Activated naive CD8-positive, alpha-beta T cell treated with anti-CD3 and anti-CD28 coated beads for 36 hours (primary cell): Measurements from ENCODE around the gene MNAT1. TPM values are rescaled to one million over a fixed set of nuclear protein-coding genes. Genes with fewer than 3 reads are reported as not detected.

Experiments
- DNase-seq: peaks from one replicate; pipeline ENCODE4 v3.0.0; 2021
- H3K27ac Mint-ChIP-seq: one replicate; pipeline ENCODE4 v1.8.0; 2022; ENCODE audit warnings: mild to moderate bottlenecking, moderate library complexity, mixed read lengths
- H3K27me3 Mint-ChIP-seq: one replicate; pipeline ENCODE4 v1.8.0; 2022; ENCODE audit warnings: mild to moderate bottlenecking, mixed read lengths
- H3K36me3 Mint-ChIP-seq: one replicate; pipeline ENCODE4 v1.8.0; 2021; ENCODE audit warnings: mild to moderate bottlenecking, mixed read lengths
- H3K4me1 Mint-ChIP-seq: one replicate; pipeline ENCODE4 v1.8.0; 2021; ENCODE audit warnings: mixed read lengths
- H3K4me3 Mint-ChIP-seq: one replicate; pipeline ENCODE4 v1.8.0; 2022; ENCODE audit warnings: mild to moderate bottlenecking, moderate library complexity, mixed read lengths
- H3K9me3 Mint-ChIP-seq: one replicate; pipeline ENCODE4 v1.8.0; 2022; ENCODE audit warnings: mixed read lengths
- total RNA-seq, 2 experiments: library from RNA; stranded (reverse); gene quantifications; one replicate each; pipeline ENCODE4 v1.2.3, GENCODE V29; 2021

MNAT1 gene
- total RNA-seq = 10 to 100 TPM; 39.7 to 42.7 TPM

GRCh38 chr14:60734465-60735242 lies at the start of gene MNAT1:
TSS of gene MNAT1 (plus strand) at chr14:60734761. CDS start at chr14:60734863, 102 bp downstream.
- Mint-ChIP-seq H3K36me3 (peaks cover 3% of the 10 kb centered on the region), H3K27ac (peak within 1 kb of the TSS; percentile 96), H3K4me1 (peaks cover 16% of the 10 kb centered on the region), H3K4me3 (peak within 1 kb of the TSS; percentile 99), H3K27me3 (peaks cover 21% of the 10 kb centered on the region), H3K9me3 (peaks cover 2% of the 10 kb centered on the region)
- DNase-seq = peak; percentile 83

DNA sequence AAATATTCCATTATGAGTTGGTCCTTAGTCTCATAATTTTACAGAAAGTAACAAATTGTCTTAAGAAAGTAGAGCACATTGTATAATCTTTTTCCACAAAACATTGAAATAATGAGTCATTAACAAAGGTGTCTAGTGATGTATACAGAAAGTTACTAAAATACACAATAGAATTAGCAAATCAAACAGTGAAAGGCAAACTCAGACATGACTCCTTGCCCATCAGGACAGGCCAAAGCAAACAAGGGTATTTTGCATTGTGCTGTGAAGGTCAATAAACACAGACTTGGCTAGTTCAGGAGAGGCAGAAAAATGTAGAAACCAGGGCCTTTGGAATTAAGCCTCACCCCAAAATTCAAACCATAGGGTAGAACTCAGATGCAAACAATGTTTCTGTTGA lies 47.7 kb upstream of the MNAT1 start:
- Mint-ChIP-seq H3K27me3 (peaks cover 15% of the 10 kb centered on the region), H3K4me3 (no peak overlapping the region), H3K36me3 (no peaks in the 10 kb centered on the region), H3K27ac (no peak overlapping the region), H3K4me1 (peaks cover 2% of the 10 kb centered on the region), H3K9me3 (no peaks in the 10 kb centered on the region)
- DNase-seq = no peak

GRCh38 chr14:60691383-60692113 lies 43.0 kb upstream of the MNAT1 start:
- Mint-ChIP-seq H3K27me3 (peaks cover 14% of the 10 kb centered on the region), H3K27ac (no peak overlapping the region), H3K9me3 (no peaks in the 10 kb centered on the region), H3K4me1 (no peaks in the 10 kb centered on the region), H3K4me3 (no peak overlapping the region), H3K36me3 (no peaks in the 10 kb centered on the region)
- no peak for DNase-seq

DNA sequence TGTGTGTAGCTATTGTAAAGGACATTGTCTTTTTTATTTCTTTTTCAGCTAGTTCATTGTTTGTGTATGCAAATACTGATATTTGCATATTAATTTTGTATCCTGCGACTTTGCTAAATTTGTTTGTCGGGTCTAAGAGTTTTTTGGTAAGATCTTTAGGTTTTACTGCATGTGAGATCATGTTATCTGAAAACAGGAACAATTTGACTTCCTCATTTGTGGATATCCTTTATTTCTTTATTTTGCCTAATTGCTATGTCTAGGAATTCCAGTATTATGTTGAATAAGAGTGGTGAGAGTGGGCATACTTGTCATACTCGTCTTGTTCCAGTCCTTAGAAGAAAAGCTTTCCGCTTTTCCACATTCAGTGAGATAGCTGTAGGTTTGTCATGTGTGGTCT lies 39.2 kb upstream of the MNAT1 start:
- Mint-ChIP-seq H3K36me3 (no peaks in the 10 kb centered on the region), H3K27me3 (peaks cover 23% of the 10 kb centered on the region), H3K4me3 (no peak overlapping the region), H3K4me1 (no peaks in the 10 kb centered on the region), H3K9me3 (peaks cover 3% of the 10 kb centered on the region), H3K27ac (no peak overlapping the region)
- DNase-seq = no peak

DNA sequence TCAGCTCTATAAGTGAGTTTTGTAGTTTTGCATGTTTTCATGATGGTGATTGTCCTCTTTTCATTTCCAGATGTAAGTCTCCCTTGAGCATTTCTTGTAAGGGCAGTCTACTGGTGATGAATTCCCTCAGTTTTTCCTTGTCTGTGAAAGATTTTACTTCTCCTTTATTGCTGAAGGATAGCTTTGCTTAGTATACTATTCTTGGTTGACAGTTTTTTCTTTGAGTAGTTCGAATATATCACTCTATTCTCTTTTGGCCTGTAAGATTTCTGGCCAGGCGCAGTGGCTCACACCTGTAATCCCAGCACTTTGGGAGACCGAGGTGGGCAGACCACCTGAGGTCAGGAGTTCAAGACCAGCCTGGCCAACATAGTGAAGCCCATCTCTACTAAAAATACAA lies 34.0 kb upstream of the MNAT1 start:
- H3K27me3 Mint-ChIP-seq = peaks cover 23% of the 10 kb centered on the region
- H3K27ac Mint-ChIP-seq = no peak overlapping the region
- no peaks in the 10 kb centered on the region for H3K4me1 Mint-ChIP-seq
- no peaks in the 10 kb centered on the region for H3K36me3 Mint-ChIP-seq
- no peak overlapping the region for H3K4me3 Mint-ChIP-seq
- peaks cover 13% of the 10 kb centered on the region for H3K9me3 Mint-ChIP-seq
- DNase-seq = no peak

DNA sequence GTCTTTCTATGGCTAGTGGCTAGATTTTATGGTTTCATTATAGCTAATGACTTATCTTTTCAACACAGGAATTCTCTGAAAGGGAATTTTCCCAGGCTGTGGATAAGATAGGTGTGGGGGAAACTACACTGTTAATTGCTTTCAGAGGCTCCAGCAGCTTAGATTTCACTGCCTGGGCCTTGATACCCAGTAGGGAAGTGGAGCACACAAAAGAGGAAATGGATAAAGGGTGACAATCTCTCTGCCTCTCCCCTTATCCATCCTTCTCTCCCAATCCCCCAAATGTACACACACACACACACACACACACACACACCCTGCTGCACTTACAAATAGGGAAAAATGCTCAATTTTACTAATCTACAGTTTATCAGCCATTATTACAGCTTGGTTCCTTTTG lies 29.5 kb upstream of the MNAT1 start:
- Mint-ChIP-seq H3K4me3 (no peak overlapping the region), H3K4me1 (no peaks in the 10 kb centered on the region), H3K27ac (no peak overlapping the region), H3K9me3 (peaks cover 10% of the 10 kb centered on the region), H3K36me3 (no peaks in the 10 kb centered on the region), H3K27me3 (peaks cover 25% of the 10 kb centered on the region)
- no peak for DNase-seq

DNA sequence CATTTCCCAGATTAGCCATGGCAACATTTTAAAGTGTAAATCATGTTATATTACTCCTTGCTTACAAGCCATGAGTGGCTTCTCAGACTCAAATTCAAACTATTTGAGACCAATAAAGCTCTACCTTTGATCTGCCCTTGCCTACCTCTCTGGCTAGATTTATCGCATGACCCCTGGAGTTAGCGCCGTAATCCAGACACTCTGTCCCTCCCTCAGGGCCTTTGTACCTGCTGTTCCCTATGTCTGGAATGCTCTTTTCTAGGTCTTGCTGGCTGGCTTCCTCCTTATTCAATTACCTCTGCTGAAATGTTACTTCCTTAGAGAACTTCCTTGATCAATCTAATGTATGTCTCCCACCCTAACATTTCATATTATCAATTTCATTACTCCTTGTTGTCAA lies 26.7 kb upstream of the MNAT1 start:
- peaks cover 38% of the 10 kb centered on the region for H3K27me3 Mint-ChIP-seq
- no peaks in the 10 kb centered on the region for H3K9me3 Mint-ChIP-seq

GRCh38 chr14:60710494-60710893 lies 24.1 kb upstream of the MNAT1 start:
- Mint-ChIP-seq H3K27me3 (peaks cover 38% of the 10 kb centered on the region), H3K36me3 (no peaks in the 10 kb centered on the region), H3K27ac (no peak overlapping the region), H3K4me3 (no peak overlapping the region), H3K4me1 (no peaks in the 10 kb centered on the region), H3K9me3 (no peaks in the 10 kb centered on the region)
- no peak for DNase-seq

More for the DNA sequence above, 26.7 kb upstream of the MNAT1 start:
- no peak overlapping the region for H3K27ac Mint-ChIP-seq
- H3K4me3 Mint-ChIP-seq = no peak overlapping the region
- H3K36me3 Mint-ChIP-seq = no peaks in the 10 kb centered on the region
- no peaks in the 10 kb centered on the region for H3K4me1 Mint-ChIP-seq
- DNase-seq = no peak

- Mint-ChIP-seq H3K4me3 (no peak overlapping the region), H3K27ac (no peak overlapping the region), H3K27me3 (peaks cover 42% of the 10 kb centered on the region), H3K4me1 (no peaks in the 10 kb centered on the region), H3K9me3 (no peaks in the 10 kb centered on the region), H3K36me3 (no peaks in the 10 kb centered on the region)
- DNase-seq = no peak
Measured at GRCh38 chr14:60713513-60713912, 21.0 kb upstream of the MNAT1 start.

DNA sequence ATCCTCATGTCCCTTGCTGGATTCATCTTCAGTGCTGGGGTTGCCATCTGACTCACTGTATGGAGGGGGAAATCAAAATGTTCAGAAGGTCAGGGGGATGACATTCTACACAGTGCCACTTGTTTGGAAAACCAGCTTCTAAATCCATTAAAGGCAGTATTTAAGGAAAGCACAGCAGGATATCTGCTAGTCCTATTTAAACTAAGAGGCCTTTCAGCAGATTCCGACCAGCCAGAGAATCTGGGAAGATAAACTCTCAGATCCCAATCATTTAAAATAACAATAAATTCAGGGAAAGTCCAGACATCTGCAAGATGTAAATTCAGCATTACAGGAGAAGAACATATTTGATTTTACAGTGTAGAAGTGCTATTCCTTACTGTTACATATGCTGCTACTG lies 14.2 kb upstream of the MNAT1 start:
- H3K36me3 Mint-ChIP-seq = no peaks in the 10 kb centered on the region

GRCh38 chr14:60720962-60721325 lies 13.6 kb upstream of the MNAT1 start:
- no peak for DNase-seq
- H3K27ac Mint-ChIP-seq = no peak overlapping the region
- H3K4me3 Mint-ChIP-seq = peak overlapping the region; percentile 73
- no peaks in the 10 kb centered on the region for H3K36me3 Mint-ChIP-seq
- no peaks in the 10 kb centered on the region for H3K9me3 Mint-ChIP-seq
- H3K27me3 Mint-ChIP-seq = peaks cover 63% of the 10 kb centered on the region
- peaks cover 15% of the 10 kb centered on the region for H3K4me1 Mint-ChIP-seq

More for the DNA sequence above, 14.2 kb upstream of the MNAT1 start:
- Mint-ChIP-seq H3K9me3 (no peaks in the 10 kb centered on the region), H3K27me3 (peaks cover 64% of the 10 kb centered on the region), H3K27ac (no peak overlapping the region), H3K4me3 (no peak overlapping the region), H3K4me1 (peaks cover 15% of the 10 kb centered on the region)
- no peak for DNase-seq

DNA sequence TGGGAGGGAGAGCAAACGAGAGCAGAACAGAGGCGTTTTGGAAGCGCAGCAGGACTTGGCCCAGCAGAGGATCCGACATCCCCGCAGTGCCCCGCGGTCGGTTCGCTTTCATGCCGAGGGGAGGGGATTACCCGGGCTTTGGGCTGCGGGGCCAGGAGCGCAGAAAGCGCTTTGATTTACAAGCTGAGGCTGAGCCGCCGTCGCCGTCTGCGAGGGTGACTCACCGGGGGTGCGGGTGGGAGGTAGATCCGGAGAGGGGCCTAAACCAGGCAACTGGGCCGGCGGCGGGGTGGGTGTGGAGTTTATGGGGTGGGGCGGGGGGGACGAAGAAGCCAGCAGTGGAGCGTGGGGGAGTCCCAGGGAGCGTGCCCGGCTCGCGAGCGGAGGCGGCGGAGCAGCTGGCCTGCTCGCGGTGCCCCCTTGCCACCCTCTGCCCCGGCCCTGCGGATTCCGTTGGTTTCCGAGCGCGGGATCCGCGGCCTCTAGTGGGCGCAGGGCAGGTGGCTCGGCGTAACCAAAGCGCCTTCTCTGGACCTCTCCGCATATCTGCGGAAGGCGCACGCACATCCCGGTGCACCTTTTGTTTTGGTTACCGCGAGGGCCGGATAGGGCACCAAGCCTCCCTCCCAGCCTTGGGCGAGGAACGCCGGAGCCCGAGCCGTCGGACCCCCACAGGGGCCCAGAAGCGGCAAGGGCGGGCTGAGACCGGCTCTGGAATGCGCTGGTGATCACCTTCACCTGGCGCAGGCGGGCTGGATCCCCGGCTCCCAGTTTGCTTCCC lies 13.0 kb upstream of the MNAT1 start:
- H3K36me3 Mint-ChIP-seq = no peaks in the 10 kb centered on the region
- peaks cover 69% of the 10 kb centered on the region for H3K27me3 Mint-ChIP-seq
- peaks cover 15% of the 10 kb centered on the region for H3K4me1 Mint-ChIP-seq
- DNase-seq = peak; percentile 73
- no peak overlapping the region for H3K27ac Mint-ChIP-seq
- no peaks in the 10 kb centered on the region for H3K9me3 Mint-ChIP-seq
- H3K4me3 Mint-ChIP-seq = peak overlapping the region; percentile 76

GRCh38 chr14:60722107-60722356 lies 12.5 kb upstream of the MNAT1 start:
- H3K9me3 Mint-ChIP-seq = no peaks in the 10 kb centered on the region
- peaks cover 74% of the 10 kb centered on the region for H3K27me3 Mint-ChIP-seq
- no peak overlapping the region for H3K27ac Mint-ChIP-seq

GRCh38 chr14:60722357-60723115 lies 12.0 kb upstream of the MNAT1 start:
- H3K36me3 Mint-ChIP-seq = no peaks in the 10 kb centered on the region
- H3K9me3 Mint-ChIP-seq = no peaks in the 10 kb centered on the region
- H3K27me3 Mint-ChIP-seq = peaks cover 79% of the 10 kb centered on the region
- DNase-seq = peak; percentile 34
- H3K4me1 Mint-ChIP-seq = peaks cover 15% of the 10 kb centered on the region
- peak overlapping the region; percentile 81 for H3K4me3 Mint-ChIP-seq
- H3K27ac Mint-ChIP-seq = no peak overlapping the region

More at GRCh38 chr14:60722107-60722356, 12.5 kb upstream of the MNAT1 start:
- H3K4me1 Mint-ChIP-seq = peaks cover 15% of the 10 kb centered on the region
- DNase-seq = no peak
- no peaks in the 10 kb centered on the region for H3K36me3 Mint-ChIP-seq
- H3K4me3 Mint-ChIP-seq = peak overlapping the region; percentile 76
